H54 (cell line): ENCODE measurements around the gene IRAK2.
A peak's percentile ranks its signal among the peaks of the same experiment; 100 is the strongest.

Experiments used
- DNase-seq: peaks from one replicate; pipeline ENCODE4 v3.0.0; 2011; ENCODE audit warnings: low spot score, mixed read lengths; ENCODE audit not compliant: insufficient read length
- FAIRE-seq: peaks from 3 replicates; lab custom pipeline; 2011; peaks lifted over from hg19 to GRCh38; lab: Jason Lieb, UNC
- POLR2A ChIP-seq: IDR thresholded peaks from 2 replicates; pipeline ENCODE4 v1.6.1; 2011; ENCODE audit warnings: low read depth, mild to moderate bottlenecking, low read length

IRAK2 gene

GRCh38 chr3:10205451-10206165 lies 40.9 kb downstream of the IRAK2 start:
- DNase-seq = peak; percentile 81
- peak; percentile 71 for FAIRE-seq
- peak; percentile 37; the same call in 1 of the 2 replicates for TF ChIP-seq POLR2A

- FAIRE-seq (no peak), DNase-seq (no peak)
- TF ChIP-seq POLR2A = no peak
These were observed 41.4 kb downstream of the IRAK2 start for GRCh38 chr3:10206166-10206511.

- TF ChIP-seq POLR2A = no peak
- no peak for FAIRE-seq
- DNase-seq = no peak
These were observed 48.6 kb downstream of the IRAK2 start for GRCh38 chr3:10213156-10213792.

GRCh38 chr3:10215578-10216368 lies 51.1 kb downstream of the IRAK2 start:
- FAIRE-seq = no peak
- DNase-seq = no peak
- no peak for TF ChIP-seq POLR2A

DNA sequence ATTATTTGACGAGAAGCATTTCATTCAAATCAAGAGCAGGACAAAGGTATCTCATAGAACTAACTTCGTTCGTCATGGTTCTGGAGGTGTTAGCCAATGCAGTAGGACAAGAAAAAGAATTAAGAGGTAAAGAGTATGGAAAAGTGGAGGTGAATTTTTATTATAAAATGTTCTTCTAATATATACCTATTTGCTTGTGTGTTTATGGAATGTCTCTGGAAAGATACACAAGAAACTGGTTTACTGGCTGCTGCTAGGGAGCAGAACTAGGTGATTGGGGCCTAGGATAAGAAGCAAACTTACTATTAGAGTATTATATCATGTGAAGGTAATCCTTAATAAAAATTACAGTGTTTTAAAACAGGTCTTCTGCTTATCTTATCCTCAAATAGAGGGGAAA lies 52.6 kb downstream of the IRAK2 start:
- FAIRE-seq = no peak
- DNase-seq = no peak
- no peak for TF ChIP-seq POLR2A

DNA sequence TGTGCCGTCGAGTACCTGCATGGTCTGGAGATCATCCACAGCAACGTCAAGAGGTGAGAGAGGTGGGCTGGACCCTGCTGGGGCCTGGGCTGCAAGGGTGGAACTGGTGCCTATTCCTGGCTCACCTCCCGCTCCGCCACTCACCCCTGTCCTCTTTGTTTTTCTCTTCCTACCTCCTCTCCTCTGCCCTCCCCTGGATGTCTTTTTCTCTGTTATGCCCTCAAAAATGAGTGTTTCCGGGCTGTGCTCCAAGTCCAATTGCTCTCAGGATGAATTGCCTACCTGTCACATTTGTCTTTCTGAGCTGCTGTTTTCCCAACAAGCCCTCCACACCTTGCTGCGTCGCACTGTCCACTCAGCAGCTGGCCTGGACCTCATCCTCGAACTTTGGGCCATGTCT lies 55.0 kb downstream of the IRAK2 start:
- FAIRE-seq = no peak
- TF ChIP-seq POLR2A = no peak
- no peak for DNase-seq

DNA sequence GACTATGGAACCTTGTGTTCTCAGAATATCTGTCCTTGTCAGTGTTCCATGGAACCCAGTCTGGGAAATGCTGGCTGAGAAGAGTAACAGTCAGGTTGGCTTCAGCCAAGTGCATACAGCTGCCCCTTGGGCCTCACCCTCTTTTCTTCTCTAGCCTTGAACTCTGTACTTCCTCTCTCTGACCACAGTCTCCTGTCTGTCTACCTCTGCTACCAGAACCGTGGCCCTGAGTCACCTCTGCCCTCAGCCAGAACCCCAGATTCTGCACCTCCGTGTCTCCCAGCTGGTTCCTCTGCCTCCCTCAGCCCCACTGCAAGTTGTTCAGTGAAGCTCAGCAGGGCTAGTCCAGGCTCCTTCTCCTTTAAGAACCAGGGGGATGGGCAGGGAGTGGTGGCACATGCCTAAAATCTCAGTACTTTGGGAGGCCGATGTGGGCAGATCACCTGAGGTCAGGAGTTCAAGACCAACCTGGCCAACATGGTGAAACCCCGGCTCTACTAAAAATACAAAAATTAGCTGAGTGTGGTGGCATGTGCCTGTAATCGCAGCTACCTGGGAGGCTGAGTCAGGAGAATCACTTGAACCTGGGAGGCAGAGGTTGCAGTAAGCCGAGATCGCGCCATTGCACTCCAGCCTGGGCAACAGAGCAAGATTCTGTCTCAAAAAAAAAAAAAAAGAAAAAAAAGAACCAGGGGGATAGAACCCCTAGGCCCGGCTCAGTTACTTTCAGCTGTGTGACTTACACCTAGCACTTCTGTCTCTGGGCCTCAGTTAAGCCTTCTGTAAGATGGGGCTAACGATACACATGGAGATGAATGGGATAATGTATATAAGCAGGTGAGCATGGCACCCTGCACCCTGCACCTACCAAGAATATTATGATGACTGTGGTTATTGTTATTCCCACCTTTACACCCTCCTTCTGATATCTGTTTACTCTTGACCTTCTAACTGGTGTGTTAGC lies 59.2 kb downstream of the IRAK2 start:
- FAIRE-seq (no peak), DNase-seq (no peak)
- TF ChIP-seq POLR2A = no peak

DNA sequence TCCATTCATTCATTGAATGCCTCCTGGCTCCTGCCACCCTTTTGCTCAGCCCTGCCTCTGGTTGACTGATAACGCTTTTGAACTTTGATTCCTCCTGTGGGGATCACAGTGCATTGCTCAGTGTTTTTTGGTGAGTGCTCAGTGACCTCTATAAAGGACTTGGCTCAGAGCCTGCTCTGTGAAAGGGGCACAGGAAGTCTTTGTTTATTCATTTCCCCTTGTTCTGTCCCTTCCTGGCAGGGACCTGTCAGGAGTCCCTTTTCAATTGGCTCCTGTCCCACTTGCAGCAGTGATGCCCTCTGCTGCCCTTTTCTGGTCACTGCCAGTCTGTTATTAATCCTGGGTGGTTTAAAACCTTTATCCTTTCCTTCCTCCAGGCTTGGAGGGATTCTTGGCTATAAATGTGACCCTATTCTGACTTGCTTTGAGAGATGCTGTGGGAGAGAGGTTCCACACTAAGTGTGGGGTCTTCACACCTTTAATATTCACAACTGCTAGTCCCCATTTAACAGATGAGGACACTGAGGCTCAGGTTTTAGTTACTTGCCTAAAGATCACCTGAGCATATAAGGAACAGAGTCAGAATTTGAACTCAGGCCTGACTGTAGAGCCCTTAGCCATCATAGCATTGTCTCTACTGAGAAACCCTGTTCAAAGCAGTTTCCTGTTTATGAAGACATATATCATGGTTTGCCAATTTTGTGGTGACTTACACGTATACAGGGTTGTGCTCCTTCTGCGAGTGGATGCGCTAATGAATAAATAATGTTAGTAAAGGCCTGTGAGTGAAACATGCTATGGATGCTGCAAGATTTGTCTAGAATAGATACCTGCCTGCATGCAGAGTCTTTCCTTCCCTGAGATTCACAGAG lies 60.3 kb downstream of the IRAK2 start:
- peak; percentile 76 for DNase-seq
- FAIRE-seq = peak; percentile 85
- TF ChIP-seq POLR2A = no peak

DNA sequence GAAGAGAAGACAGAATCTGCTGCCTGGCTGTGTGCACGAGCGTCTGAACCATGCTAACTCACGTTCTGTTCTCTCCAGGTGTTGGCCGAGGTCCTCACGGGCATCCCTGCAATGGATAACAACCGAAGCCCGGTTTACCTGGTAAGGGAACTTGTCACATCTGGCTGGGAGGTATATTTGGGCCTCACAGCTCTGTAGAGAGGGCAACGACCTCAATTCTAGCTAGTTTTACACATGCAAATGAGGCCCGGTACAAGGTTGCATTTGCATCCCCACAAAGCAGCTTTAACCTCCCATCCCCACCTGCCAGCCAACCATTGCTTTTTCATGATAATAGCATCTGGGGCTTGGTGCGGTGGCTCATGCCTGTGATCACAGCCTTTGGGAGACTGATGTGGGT lies 61.6 kb downstream of the IRAK2 start:
- no peak for FAIRE-seq
- DNase-seq = no peak
- no peak for TF ChIP-seq POLR2A

- FAIRE-seq = no peak
- TF ChIP-seq POLR2A = no peak
These were observed 63.7 kb downstream of the IRAK2 start for GRCh38 chr3:10228248-10228950.

DNA sequence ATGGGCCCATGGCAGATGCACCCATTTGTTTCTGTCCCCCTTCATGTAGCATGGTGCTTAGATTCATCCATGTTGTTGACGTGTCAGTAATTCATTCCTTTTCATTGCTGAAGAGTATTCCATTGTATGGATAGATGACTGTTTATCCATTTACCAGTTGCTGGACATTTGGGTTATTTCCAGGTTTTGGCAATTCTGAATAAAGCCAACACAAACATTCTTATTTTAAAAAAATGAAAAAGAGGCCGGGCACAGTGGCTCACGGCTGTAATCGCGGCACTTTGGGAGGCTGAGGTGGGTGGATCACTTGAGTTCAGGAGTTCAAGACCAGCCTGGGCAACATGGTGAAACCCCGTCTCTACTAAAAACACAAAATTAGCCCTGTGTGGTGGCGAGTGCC lies 64.9 kb downstream of the IRAK2 start:
- FAIRE-seq = no peak
- no peak for TF ChIP-seq POLR2A
- DNase-seq = no peak

More at GRCh38 chr3:10228248-10228950, 63.7 kb downstream of the IRAK2 start:
- no peak for DNase-seq

DNA sequence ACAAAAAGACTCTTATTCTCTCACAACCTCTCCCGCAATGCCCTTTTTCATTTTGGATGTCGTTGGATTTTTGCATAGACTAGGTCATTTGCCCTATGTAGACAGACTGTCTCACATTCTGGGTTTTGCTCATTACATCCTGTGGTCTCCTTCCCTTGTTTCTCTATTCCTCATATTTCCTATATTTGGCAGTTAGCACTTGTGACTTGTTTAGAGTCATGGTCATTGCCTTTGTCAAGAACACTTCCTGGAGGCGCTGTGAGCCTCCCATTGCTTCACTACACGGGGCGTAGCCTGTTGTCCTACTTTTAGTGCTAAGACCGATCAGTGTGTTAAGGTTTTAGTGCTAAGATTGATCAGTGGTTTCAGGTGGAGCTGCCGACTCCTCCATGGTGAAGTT lies 67.4 kb downstream of the IRAK2 start:
- FAIRE-seq (no peak), DNase-seq (no peak)
- no peak for TF ChIP-seq POLR2A

- no peak for TF ChIP-seq POLR2A
- DNase-seq (no peak), FAIRE-seq (no peak)
These were observed 69.3 kb downstream of the IRAK2 start for GRCh38 chr3:10233988-10234387.
